Neural cell (in vitro differentiated cells): ENCODE measurements around the gene PIAS2.

Experiments used
- EP300 ChIP-seq: fragments of 450-650 bp; conservative IDR thresholded peaks from 2 replicates; pipeline ENCODE4 v1.6.1; 2014; ENCODE audit warnings: antibody characterized with exemption, mild to moderate bottlenecking, moderate library complexity; ENCODE audit not compliant: poor library complexity, severe bottlenecking
- EZH2 ChIP-seq: fragments of 200-600, 300-800 bp; shearing (Covaris generic), sonication (generic); IDR thresholded peaks from 2 replicates; pipeline ENCODE4 v1.6.1; 2014; ENCODE audit warnings: antibody characterized with exemption, low read length, borderline replicate concordance, mild to moderate bottlenecking; ENCODE audit not compliant: insufficient read depth, poor library complexity, severe bottlenecking
- MXI1 ChIP-seq: fragments of 450-650 bp; conservative IDR thresholded peaks from 2 replicates; pipeline ENCODE4 v1.6.1; 2014; ENCODE audit warnings: antibody characterized with exemption, mild to moderate bottlenecking; ENCODE audit not compliant: poor library complexity, severe bottlenecking
- POLR2AphosphoS5 ChIP-seq: IDR thresholded peaks from 2 replicates; pipeline ENCODE4 v1.6.1; 2012
- RAD21 ChIP-seq: fragments of 450-650 bp; conservative IDR thresholded peaks from 2 replicates; pipeline ENCODE4 v1.6.1; 2014; ENCODE audit warnings: antibody characterized with exemption, mild to moderate bottlenecking, moderate library complexity
- SMC3 ChIP-seq: fragments of 450-650 bp; conservative IDR thresholded peaks from 2 replicates; pipeline ENCODE4 v1.6.1; 2014; ENCODE audit warnings: antibody characterized with exemption, mild to moderate bottlenecking, moderate library complexity; ENCODE audit not compliant: poor library complexity
- TAF1 ChIP-seq: IDR thresholded peaks from 2 replicates; pipeline ENCODE4 v1.6.1; 2012; ENCODE audit warnings: low read depth
- TF ChIP-seq, protein P1 (sequence below): fragments of 450-650 bp; IDR thresholded peaks from 2 replicates; pipeline ENCODE4 v1.5.1; 2014; ENCODE audit warnings: antibody characterized with exemption, mild to moderate bottlenecking, moderate library complexity; ENCODE audit not compliant: poor library complexity, severe bottlenecking
- TF ChIP-seq, protein P2 (sequence below): IDR thresholded peaks from 2 replicates; pipeline ENCODE4 v1.6.1; 2012; ENCODE audit warnings: borderline replicate concordance

GRCh38 chr18:46950064-46950656 lies 32.9 kb upstream of the PIAS2 start:
- no peak for TF ChIP-seq RAD21
- TF ChIP-seq POLR2AphosphoS5, result no peak
- TF ChIP-seq EZH2, result no peak
- TF ChIP-seq TAF1, result no peak
- TF ChIP-seq, protein P1, sequence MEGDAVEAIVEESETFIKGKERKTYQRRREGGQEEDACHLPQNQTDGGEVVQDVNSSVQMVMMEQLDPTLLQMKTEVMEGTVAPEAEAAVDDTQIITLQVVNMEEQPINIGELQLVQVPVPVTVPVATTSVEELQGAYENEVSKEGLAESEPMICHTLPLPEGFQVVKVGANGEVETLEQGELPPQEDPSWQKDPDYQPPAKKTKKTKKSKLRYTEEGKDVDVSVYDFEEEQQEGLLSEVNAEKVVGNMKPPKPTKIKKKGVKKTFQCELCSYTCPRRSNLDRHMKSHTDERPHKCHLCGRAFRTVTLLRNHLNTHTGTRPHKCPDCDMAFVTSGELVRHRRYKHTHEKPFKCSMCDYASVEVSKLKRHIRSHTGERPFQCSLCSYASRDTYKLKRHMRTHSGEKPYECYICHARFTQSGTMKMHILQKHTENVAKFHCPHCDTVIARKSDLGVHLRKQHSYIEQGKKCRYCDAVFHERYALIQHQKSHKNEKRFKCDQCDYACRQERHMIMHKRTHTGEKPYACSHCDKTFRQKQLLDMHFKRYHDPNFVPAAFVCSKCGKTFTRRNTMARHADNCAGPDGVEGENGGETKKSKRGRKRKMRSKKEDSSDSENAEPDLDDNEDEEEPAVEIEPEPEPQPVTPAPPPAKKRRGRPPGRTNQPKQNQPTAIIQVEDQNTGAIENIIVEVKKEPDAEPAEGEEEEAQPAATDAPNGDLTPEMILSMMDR, result peak; percentile 53
- TF ChIP-seq MXI1, result no peak
- TF ChIP-seq EP300, result no peak
- TF ChIP-seq, protein P2, sequence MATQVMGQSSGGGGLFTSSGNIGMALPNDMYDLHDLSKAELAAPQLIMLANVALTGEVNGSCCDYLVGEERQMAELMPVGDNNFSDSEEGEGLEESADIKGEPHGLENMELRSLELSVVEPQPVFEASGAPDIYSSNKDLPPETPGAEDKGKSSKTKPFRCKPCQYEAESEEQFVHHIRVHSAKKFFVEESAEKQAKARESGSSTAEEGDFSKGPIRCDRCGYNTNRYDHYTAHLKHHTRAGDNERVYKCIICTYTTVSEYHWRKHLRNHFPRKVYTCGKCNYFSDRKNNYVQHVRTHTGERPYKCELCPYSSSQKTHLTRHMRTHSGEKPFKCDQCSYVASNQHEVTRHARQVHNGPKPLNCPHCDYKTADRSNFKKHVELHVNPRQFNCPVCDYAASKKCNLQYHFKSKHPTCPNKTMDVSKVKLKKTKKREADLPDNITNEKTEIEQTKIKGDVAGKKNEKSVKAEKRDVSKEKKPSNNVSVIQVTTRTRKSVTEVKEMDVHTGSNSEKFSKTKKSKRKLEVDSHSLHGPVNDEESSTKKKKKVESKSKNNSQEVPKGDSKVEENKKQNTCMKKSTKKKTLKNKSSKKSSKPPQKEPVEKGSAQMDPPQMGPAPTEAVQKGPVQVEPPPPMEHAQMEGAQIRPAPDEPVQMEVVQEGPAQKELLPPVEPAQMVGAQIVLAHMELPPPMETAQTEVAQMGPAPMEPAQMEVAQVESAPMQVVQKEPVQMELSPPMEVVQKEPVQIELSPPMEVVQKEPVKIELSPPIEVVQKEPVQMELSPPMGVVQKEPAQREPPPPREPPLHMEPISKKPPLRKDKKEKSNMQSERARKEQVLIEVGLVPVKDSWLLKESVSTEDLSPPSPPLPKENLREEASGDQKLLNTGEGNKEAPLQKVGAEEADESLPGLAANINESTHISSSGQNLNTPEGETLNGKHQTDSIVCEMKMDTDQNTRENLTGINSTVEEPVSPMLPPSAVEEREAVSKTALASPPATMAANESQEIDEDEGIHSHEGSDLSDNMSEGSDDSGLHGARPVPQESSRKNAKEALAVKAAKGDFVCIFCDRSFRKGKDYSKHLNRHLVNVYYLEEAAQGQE, result no peak
- no peak for TF ChIP-seq SMC3
